Measurements from ENCODE around the gene DMAC1. TPM values are rescaled to one million over a fixed set of nuclear protein-coding genes. Genes with fewer than 3 reads are reported as not detected.

The DMAC1 gene
- total RNA-seq, 4 donors from 2014 or later, result 12.8 to 18.8 (median 15.3) TPM

GRCh38 chr9:7841831-7842230 lies 42.3 kb upstream of the DMAC1 start:
- H3K9me3 ChIP-seq, result no peaks in the 10 kb centered on the region
- H3K27ac ChIP-seq, result no peak overlapping the region
- H3K4me3 ChIP-seq, result no peak overlapping the region
- no peaks in the 10 kb centered on the region for H3K36me3 ChIP-seq
- 60% methylated on average over 1 of the region's 1 CpG; no CpG with 5 or more reads in 1 of the 2 donors for WGBS, 2 donors (ENCODE audit: low coverage in 1 of 2)
- TF ChIP-seq POLR2A (IDR thresholded peaks at IDR 0.05) (no peak), POLR2AphosphoS5 (IDR thresholded peaks at IDR 0.05) (no peak), CTCF (IDR thresholded peaks at IDR 0.05) (no peak), EP300 (IDR thresholded peaks at IDR 0.05) (no peak)
- ATAC-seq, result no peak
- H3K4me1 ChIP-seq, result no peaks in the 10 kb centered on the region
- no peaks in the 10 kb centered on the region for H3K27me3 ChIP-seq

DNA sequence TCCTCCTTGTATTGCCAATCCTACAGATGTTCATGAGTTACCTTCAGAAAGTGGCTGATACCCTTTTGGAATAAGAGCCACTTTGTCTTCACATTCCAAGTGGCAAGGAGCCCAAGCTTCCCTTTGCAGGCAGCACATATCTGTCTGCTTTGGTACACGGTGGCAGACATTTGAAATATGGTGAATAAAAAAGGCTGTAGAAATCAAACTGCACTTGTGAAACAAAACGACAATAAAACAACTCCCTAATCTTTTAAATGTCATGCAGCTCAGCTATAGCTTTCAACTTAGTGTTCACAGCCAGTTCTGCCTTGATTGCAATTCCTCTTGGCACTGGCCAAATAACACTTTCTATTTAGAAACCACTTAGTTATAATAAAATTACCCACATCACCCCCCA lies 35.0 kb upstream of the DMAC1 start:
- Histone ChIP-seq H3K4me1 (no peaks in the 10 kb centered on the region), H3K27me3 (no peaks in the 10 kb centered on the region), H3K27ac (no peak overlapping the region), H3K4me3 (no peak overlapping the region), H3K36me3 (no peaks in the 10 kb centered on the region), H3K9me3 (no peaks in the 10 kb centered on the region)
- ATAC-seq, result no peak
- 13 to 25% methylated on average over 2 of the region's 2 CpGs for WGBS, 2 donors (ENCODE audit: low coverage in 1 of 2)
- no peak for TF ChIP-seq CTCF (IDR thresholded peaks at IDR 0.05)
- no peak for TF ChIP-seq POLR2AphosphoS5 (IDR thresholded peaks at IDR 0.05)
- TF ChIP-seq EP300 (IDR thresholded peaks at IDR 0.05), result no peak
- no peak for TF ChIP-seq POLR2A (IDR thresholded peaks at IDR 0.05)

- Histone ChIP-seq H3K9me3 (no peaks in the 10 kb centered on the region), H3K36me3 (no peaks in the 10 kb centered on the region), H3K27me3 (no peaks in the 10 kb centered on the region), H3K4me1 (no peaks in the 10 kb centered on the region), H3K4me3 (no peak overlapping the region), H3K27ac (no peak overlapping the region)
- no peak for TF ChIP-seq POLR2A (IDR thresholded peaks at IDR 0.05)
- TF ChIP-seq CTCF (IDR thresholded peaks at IDR 0.05), result no peak
- TF ChIP-seq EP300 (IDR thresholded peaks at IDR 0.05), result no peak
- TF ChIP-seq POLR2AphosphoS5 (IDR thresholded peaks at IDR 0.05), result no peak
- peak; percentile 28 for ATAC-seq
- WGBS, 2 donors (ENCODE audit: low coverage in 1 of 2), result 88 to 100% methylated on average over 1 of the region's 1 CpG
Observed at GRCh38 chr9:7828334-7828733, 28.8 kb upstream of the DMAC1 start.

- H3K27ac ChIP-seq, result no peak overlapping the region
- TF ChIP-seq POLR2A (IDR thresholded peaks at IDR 0.05) (no peak), POLR2AphosphoS5 (IDR thresholded peaks at IDR 0.05) (no peak), CTCF (IDR thresholded peaks at IDR 0.05) (no peak), EP300 (IDR thresholded peaks at IDR 0.05) (no peak)
- H3K36me3 ChIP-seq, result no peaks in the 10 kb centered on the region
- H3K9me3 ChIP-seq, result no peaks in the 10 kb centered on the region
- H3K4me3 ChIP-seq, result no peak overlapping the region
- ATAC-seq, result no peak
- no peaks in the 10 kb centered on the region for H3K4me1 ChIP-seq
- no peaks in the 10 kb centered on the region for H3K27me3 ChIP-seq
- WGBS, 2 donors (ENCODE audit: low coverage in 1 of 2), result 76 to 78% methylated on average over 3 of the region's 3 CpGs
Observed at GRCh38 chr9:7827792-7828191, 28.2 kb upstream of the DMAC1 start.

DNA sequence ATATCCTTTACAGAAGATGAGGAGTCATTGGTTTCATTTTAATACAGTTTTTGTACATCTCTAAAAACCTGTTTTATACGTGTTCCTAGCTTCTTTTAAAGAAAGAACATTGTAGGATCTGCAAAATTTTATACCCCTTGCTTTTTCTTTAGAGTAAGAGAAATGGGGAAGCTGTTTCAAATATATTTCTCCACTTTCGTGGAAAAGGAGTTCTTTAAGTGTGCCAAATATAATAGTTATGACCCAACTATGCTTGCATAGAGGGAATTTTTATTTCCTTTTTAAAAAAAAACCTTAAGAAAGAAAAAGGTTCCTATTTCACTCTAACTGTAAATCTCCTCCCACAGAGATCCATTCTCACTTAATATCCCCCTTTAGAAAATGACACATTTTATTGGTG lies 27.5 kb upstream of the DMAC1 start:
- Histone ChIP-seq H3K4me1 (no peaks in the 10 kb centered on the region), H3K27me3 (no peaks in the 10 kb centered on the region), H3K9me3 (no peaks in the 10 kb centered on the region), H3K36me3 (no peaks in the 10 kb centered on the region), H3K27ac (no peak overlapping the region), H3K4me3 (no peak overlapping the region)
- TF ChIP-seq POLR2AphosphoS5 (IDR thresholded peaks at IDR 0.05) (no peak), POLR2A (IDR thresholded peaks at IDR 0.05) (no peak), CTCF (IDR thresholded peaks at IDR 0.05) (no peak), EP300 (IDR thresholded peaks at IDR 0.05) (no peak)
- ATAC-seq, result no peak
- 54 to 66% methylated on average over 2 of the region's 2 CpGs for WGBS, 2 donors (ENCODE audit: low coverage in 1 of 2)

Measured in gastroesophageal sphincter (tissue), 4 donors.